Ectodermal cell (in vitro differentiated cells): ENCODE measurements around the gene ABCF2.

ENCODE experiments used
- H3K27ac ChIP-seq: 2 replicates; pipeline ENCODE4 v1.7.0; 2013; ENCODE audit warnings: mild to moderate bottlenecking, low read depth, low read length; ENCODE audit not compliant: insufficient read depth, poor library complexity, severe bottlenecking
- H3K27me3 ChIP-seq: 2 replicates; pipeline ENCODE4 v1.7.0; 2013; ENCODE audit warnings: mild to moderate bottlenecking, low read length; ENCODE audit not compliant: insufficient read depth, control insufficient read depth, poor library complexity, severe bottlenecking
- H3K36me3 ChIP-seq: one replicate; pipeline ENCODE4 v1.7.0; 2013; ENCODE audit warnings: low read length; ENCODE audit not compliant: control insufficient read depth, insufficient read depth
- H3K4me1 ChIP-seq: one replicate; pipeline ENCODE4 v1.7.0; 2013; ENCODE audit warnings: low read length; ENCODE audit not compliant: control insufficient read depth, insufficient read depth
- H3K4me3 ChIP-seq: 2 replicates; pipeline ENCODE4 v1.7.0; 2013; ENCODE audit warnings: low read depth, low read length, control low read depth; ENCODE audit not compliant: insufficient read depth
- H3K9me3 ChIP-seq: 2 replicates; pipeline ENCODE4 v1.7.0; 2013; ENCODE audit warnings: mild to moderate bottlenecking, low read length, moderate library complexity; ENCODE audit not compliant: control insufficient read depth
- WGBS, 2 experiments: methylation state at CpG; one replicate each; pipeline ENCODE4 v1.1.7; 2013; ENCODE audit warnings: missing lambda C conversion rate in 2 of 2; 5-methylcytosine and 5-hydroxymethylcytosine counted together

Gene ABCF2

DNA sequence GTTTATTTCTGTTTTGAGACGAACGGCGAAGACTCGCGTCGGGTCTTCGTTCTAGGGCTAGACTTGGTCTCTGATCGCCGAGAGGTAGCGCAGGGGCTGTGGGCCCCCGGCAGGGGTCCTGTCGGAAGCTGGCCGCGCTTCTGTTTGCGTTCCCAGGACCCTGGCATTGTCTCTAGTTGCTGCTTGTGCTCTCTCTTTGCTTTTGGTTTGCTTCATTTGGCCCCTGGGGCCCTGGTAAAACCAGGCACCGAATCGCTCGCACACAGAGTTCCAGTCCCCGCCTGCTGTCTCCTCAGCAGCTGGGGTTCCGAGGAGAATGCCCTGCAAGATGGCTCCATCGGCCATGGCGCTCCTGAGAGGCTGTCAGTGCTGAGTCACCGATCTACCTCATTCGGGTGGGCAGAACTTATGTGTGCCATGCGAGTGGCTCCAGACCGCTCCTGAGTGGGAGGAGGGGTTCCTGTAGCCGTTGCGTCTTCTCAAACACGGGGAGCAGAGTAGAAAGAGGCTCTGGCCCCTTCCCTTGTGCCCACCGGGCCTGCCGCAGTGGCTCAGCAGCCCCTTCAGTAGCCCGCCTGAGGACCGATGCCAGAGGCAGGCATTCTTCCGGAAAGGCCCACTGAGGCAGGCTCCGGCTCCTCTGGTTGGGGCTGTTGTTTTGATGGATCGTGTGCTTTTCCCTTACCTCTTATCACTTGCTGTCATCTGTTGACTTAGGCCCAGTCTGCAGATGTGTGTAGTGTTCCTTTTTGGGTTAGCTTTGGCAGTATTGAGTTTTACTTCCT is 6.1 kb upstream of the ABCF2 start:
- H3K27me3 ChIP-seq: no peaks in the 10 kb centered on the region
- H3K27ac ChIP-seq: peak overlapping the region; percentile 77
- peak overlapping the region; percentile 95 for H3K4me3 ChIP-seq
- peaks cover 10% of the 10 kb centered on the region for H3K4me1 ChIP-seq
- WGBS, 2 experiments: 14 to 18% methylated on average over 35 to 36 of the region's 36 CpGs
- no peaks in the 10 kb centered on the region for H3K9me3 ChIP-seq
- peaks cover 10% of the 10 kb centered on the region for H3K36me3 ChIP-seq

- no peaks in the 10 kb centered on the region for H3K27me3 ChIP-seq
- H3K27ac ChIP-seq: peak within 1 kb of the TSS; percentile 77
- H3K4me3 ChIP-seq: peak within 1 kb of the TSS; percentile 95
- no peaks in the 10 kb centered on the region for H3K9me3 ChIP-seq
- WGBS, 2 experiments: 1% methylated on average over 79 of the region's 79 CpGs
- H3K36me3 ChIP-seq: peaks cover 2% of the 10 kb centered on the region
- peaks cover 10% of the 10 kb centered on the region for H3K4me1 ChIP-seq
Measured at GRCh38 chr7:151232091-151232916, 5.3 kb upstream of the ABCF2 start, which contains the start of gene CHPF2. TSS of gene CHPF2 (plus strand) at chr7:151232483. CDS start at chr7:151234012, 1,529 bp downstream.

- H3K27me3 ChIP-seq: no peaks in the 10 kb centered on the region
- H3K27ac ChIP-seq: no peak overlapping the region
- WGBS, 2 experiments: 80 to 88% methylated on average over 1 of the region's 1 CpG
- H3K36me3 ChIP-seq: no peaks in the 10 kb centered on the region
- no peaks in the 10 kb centered on the region for H3K9me3 ChIP-seq
- H3K4me1 ChIP-seq: peaks cover 12% of the 10 kb centered on the region
- no peak overlapping the region for H3K4me3 ChIP-seq
Measured at GRCh38 chr7:151231080-151231479, 4.1 kb upstream of the ABCF2 start.

- H3K27me3 ChIP-seq: no peaks in the 10 kb centered on the region
- no peaks in the 10 kb centered on the region for H3K9me3 ChIP-seq
- peaks cover 9% of the 10 kb centered on the region for H3K36me3 ChIP-seq
- peaks cover 19% of the 10 kb centered on the region for H3K4me1 ChIP-seq
- WGBS, 2 experiments: 96% methylated on average over 9 of the region's 10 CpGs
- H3K27ac ChIP-seq: no peak overlapping the region
- H3K4me3 ChIP-seq: no peak overlapping the region
Measured at GRCh38 chr7:151229249-151229648, 2.2 kb upstream of the ABCF2 start.

DNA sequence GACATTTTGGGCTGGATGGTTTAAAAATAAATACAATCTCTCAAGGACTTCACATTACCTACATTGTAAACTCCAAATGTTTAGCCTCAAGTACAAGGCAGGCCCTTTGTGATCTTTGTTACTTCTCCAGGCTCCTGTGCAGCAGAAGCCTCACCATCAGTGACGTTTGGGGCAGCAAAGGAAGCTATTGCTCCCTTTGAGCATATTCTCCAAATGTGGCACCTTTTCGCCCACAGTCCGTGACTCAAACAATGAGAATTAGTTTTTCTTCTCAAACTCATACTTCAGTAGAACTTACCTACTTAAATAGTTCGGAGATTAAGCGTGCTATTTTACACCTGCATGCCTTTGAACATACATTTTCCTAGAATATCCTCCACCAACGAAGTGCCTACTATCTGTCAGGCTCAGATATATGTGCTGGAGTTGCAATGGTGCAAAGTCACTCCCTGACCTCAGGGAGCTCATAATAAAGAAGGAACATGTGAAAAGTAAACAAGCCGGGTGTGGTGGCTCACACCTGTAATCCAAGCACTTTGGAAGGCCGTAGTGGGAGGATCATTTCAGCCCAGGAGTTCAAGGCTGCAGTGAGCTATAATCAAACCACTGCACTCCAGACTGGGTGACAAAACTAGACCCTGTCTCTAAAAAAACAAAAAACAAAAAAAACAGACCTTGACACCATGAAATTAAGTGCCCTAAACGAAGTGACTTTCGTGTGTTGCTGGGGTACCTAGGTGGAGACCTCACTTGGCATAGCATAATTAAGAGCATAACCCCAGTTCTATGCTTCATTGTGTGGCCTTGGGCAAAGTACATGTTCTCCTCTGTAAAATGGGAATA is 1.2 kb upstream of the ABCF2 start:
- Histone ChIP-seq H3K27ac (peak overlapping the region; percentile 91), H3K9me3 (no peaks in the 10 kb centered on the region), H3K4me3 (peak overlapping the region; percentile 61), H3K36me3 (peaks cover 19% of the 10 kb centered on the region), H3K27me3 (no peaks in the 10 kb centered on the region), H3K4me1 (peaks cover 10% of the 10 kb centered on the region)
- WGBS, 2 experiments: 85 to 88% methylated on average over 10 of the region's 10 CpGs

- Histone ChIP-seq H3K9me3 (no peaks in the 10 kb centered on the region), H3K27me3 (no peaks in the 10 kb centered on the region), H3K36me3 (peaks cover 23% of the 10 kb centered on the region), H3K4me1 (peaks cover 9% of the 10 kb centered on the region), H3K4me3 (peak overlapping the region; percentile 61), H3K27ac (no peak overlapping the region)
- 2% methylated on average over 15 of the region's 15 CpGs for WGBS, 2 experiments
Measured at GRCh38 chr7:151226560-151226874, 488 bp downstream of the ABCF2 start.

- Histone ChIP-seq H3K4me1 (peaks cover 9% of the 10 kb centered on the region), H3K4me3 (peak overlapping the region; percentile 61), H3K9me3 (no peaks in the 10 kb centered on the region), H3K27me3 (no peaks in the 10 kb centered on the region), H3K27ac (no peak overlapping the region), H3K36me3 (peaks cover 26% of the 10 kb centered on the region)
- 72 to 75% methylated on average over 8 of the region's 8 CpGs for WGBS, 2 experiments
Measured at GRCh38 chr7:151225948-151226510, 976 bp downstream of the ABCF2 start.

DNA sequence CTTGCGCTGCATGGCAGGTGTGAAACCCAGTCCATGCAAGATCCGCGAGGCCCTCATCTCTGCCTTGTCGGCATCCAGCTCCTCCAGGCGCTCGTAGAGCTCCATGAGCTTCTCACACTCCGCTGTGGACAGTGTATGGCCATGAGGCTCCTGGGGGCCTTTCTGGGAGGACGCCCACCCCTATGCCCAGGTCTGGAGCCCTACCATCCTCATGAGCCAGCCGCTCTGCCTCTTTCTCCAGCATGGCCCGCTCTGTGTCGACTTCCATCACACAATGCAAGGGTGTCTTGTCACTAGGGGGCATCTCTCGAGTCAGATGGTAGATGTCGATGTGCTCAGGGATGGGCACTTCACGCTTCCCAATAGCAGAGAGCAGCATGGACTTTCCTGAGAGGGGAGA is 3.3 kb downstream of the ABCF2 start:
- H3K36me3 ChIP-seq: peaks cover 42% of the 10 kb centered on the region
- WGBS, 2 experiments: 91 to 93% methylated on average over 14 of the region's 14 CpGs
- no peak overlapping the region for H3K4me3 ChIP-seq
- peaks cover 9% of the 10 kb centered on the region for H3K4me1 ChIP-seq
- H3K27me3 ChIP-seq: no peaks in the 10 kb centered on the region
- H3K27ac ChIP-seq: no peak overlapping the region
- no peaks in the 10 kb centered on the region for H3K9me3 ChIP-seq

DNA sequence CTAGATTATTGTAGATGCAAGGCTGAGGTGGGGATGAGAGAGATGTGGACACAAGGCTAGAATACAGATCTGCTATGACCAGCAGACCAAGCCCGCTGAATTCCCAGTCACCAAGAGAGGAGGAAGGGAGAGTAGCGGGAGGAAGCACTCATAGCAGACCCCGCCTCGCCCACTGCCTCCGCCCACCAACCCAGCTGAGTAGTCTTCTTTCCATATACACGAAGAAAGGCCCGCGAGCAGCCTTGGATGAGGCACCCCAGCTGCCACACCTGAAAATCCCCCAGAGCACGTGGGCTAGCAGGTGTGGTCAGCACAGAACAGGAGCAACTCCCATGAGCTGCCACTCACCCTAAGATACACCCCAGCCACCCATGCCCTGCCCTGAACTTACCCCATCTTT is 8.8 kb downstream of the ABCF2 start:
- Histone ChIP-seq H3K27ac (no peak overlapping the region), H3K27me3 (no peaks in the 10 kb centered on the region), H3K9me3 (no peaks in the 10 kb centered on the region), H3K4me1 (no peaks in the 10 kb centered on the region), H3K36me3 (peaks cover 52% of the 10 kb centered on the region), H3K4me3 (no peak overlapping the region)
- WGBS, 2 experiments: 92 to 95% methylated on average over 9 of the region's 9 CpGs
